NCI-H187 treated with DMSO at 0.1 percent for 48 hours (cell line): Measurements from ENCODE around the gene ANKRD36B.
"Not testable (repeated sequence)": the region's sequence is repeated elsewhere in the genome, so short reads cannot be mapped to it uniquely, and the experiment has no call there.

Experiments
- DNase-seq: peaks from one replicate; lab custom pipeline; 2025; lab: John Stamatoyannopoulos, UW

ANKRD36B gene

GRCh38 chr2:97549058-97549457 lies 40.6 kb downstream of the ANKRD36B start:
- DNase-seq = not testable (repeated sequence)

- not testable (repeated sequence) for DNase-seq
Observed at GRCh38 chr2:97548536-97548935, 41.1 kb downstream of the ANKRD36B start.

- DNase-seq = no peak
Observed at GRCh38 chr2:97546711-97547110, 43.0 kb downstream of the ANKRD36B start.

- not testable (repeated sequence) for DNase-seq
Observed at GRCh38 chr2:97544911-97545310, 44.8 kb downstream of the ANKRD36B start.

- DNase-seq = not testable (repeated sequence)
Observed at GRCh38 chr2:97525904-97526303, 63.8 kb downstream of the ANKRD36B start.

- not testable (repeated sequence) for DNase-seq
Observed at GRCh38 chr2:97523816-97524215, 65.9 kb downstream of the ANKRD36B start.

GRCh38 chr2:97522916-97523555 lies 66.6 kb downstream of the ANKRD36B start:
- not testable (repeated sequence) for DNase-seq

- not testable (repeated sequence) for DNase-seq
Observed at GRCh38 chr2:97495651-97496050, 94.0 kb downstream of the ANKRD36B start.

- not testable (repeated sequence) for DNase-seq
Observed at GRCh38 chr2:97490141-97490540, 99.5 kb downstream of the ANKRD36B start.
